SK-N-MC (cell line): ENCODE results near the gene FADS2.

Source experiments
- EZH2 ChIP-seq: fragments of 200-600 bp; sonication (generic); IDR thresholded peaks from one replicate; pipeline ENCODE4 v1.6.1; 2017; ENCODE audit warnings: antibody characterized with exemption
- FOXP2 ChIP-seq: optimal IDR thresholded peaks from 2 replicates; pipeline ENCODE3; 2011; ENCODE audit warnings: mild to moderate bottlenecking, moderate library complexity; ENCODE audit not compliant: insufficient read depth; ENCODE audit errors: extremely low read length, control extremely low read depth
- POLR2AphosphoS5 ChIP-seq: IDR thresholded peaks from 2 replicates; pipeline ENCODE4 v1.6.1; 2012; ENCODE audit warnings: mild to moderate bottlenecking, low read depth, low read length, borderline replicate concordance

- no peak for TF ChIP-seq EZH2
- no peak for TF ChIP-seq POLR2AphosphoS5
- TF ChIP-seq FOXP2: no peak
These were observed 46.3 kb downstream of the FADS2 start for GRCh38 chr11:61874377-61874809.
